Retinal pigment epithelial cell (primary cell): ENCODE measurements around the gene GPR148.

Experiments
- DNase-seq: peaks from one replicate; pipeline ENCODE4 v3.0.0-alpha.2; 2010; ENCODE audit warnings: low read depth
- H3K4me3 ChIP-seq: 2 replicates; pipeline ENCODE4 v1.5.1; 2011; ENCODE audit warnings: mild to moderate bottlenecking, low read length, control low read depth, moderate library complexity
- CTCF ChIP-seq: conservative IDR thresholded peaks from 2 replicates; pipeline ENCODE4 v1.5.1; 2011; ENCODE audit warnings: low read depth, low read length, control low read depth, inconsistent platforms

The GPR148 gene

GRCh38 chr2:130762031-130762909 lies 33.4 kb downstream of the GPR148 start:
- no peak for DNase-seq
- TF ChIP-seq CTCF, result no peak
- H3K4me3 ChIP-seq, result no peak overlapping the region

GRCh38 chr2:130762910-130763385 lies 34.1 kb downstream of the GPR148 start:
- H3K4me3 ChIP-seq, result no peak overlapping the region
- DNase-seq, result no peak
- no peak for TF ChIP-seq CTCF

DNA sequence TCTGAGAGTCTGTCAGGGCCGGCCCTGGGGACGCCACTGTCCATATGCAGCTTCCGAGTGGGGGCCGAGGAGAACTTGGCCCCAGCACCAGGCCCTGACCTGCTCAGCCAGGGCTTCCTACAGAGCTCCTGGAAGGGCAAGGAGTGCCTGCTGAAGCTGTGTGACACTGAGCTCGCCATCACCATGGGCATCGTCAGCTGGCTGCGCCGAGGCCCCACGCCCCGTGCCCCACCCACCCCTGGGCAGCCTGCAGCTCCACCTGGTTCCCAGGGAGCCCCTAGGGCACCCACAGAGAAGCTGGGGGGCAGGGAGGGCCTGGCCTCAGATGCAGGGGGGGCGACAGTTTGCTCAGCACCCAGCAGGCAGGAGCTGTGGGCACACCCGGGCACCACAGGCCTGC lies 34.5 kb downstream of the GPR148 start:
- no peak for DNase-seq
- TF ChIP-seq CTCF, result no peak
- H3K4me3 ChIP-seq, result no peak overlapping the region

DNA sequence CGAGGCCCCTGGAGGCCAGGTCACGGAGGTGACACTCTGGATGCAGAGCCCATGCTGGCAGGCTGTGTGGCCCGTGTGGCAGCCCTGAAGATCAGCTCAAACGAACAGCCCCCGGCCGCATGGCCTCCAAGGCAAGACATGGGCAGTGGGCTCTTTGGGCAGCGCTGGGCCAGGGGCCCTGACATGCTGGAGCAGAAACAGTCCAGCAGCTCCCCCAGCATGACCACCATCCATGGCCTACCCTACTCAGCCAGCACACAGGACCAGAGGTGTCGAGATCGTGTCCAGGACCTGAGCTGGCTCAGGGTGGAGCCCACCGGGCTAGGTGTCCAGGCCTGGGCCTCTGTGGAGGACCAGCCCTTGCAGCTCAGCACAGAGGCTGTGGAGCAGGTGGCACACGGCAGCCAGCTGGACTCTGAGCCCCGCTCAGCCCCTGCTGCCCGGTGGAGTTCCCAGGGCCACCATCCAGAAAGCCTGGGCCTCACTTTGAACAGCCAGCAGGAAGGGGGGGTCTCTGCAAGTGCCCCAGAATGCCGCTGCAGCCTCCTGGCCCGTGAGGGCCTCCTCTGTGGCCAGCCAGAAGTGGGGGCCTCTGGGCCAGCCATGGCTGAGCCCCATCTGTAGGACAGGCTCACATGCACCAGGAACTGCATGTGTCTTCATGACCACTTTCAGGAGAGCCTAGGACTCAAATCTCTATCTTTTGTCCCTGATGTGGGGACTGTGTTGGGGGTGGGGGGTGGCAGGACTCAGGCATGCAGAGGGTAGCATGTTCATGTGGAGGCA lies 35.4 kb downstream of the GPR148 start:
- TF ChIP-seq CTCF, result no peak
- no peak overlapping the region for H3K4me3 ChIP-seq
- no peak for DNase-seq

DNA sequence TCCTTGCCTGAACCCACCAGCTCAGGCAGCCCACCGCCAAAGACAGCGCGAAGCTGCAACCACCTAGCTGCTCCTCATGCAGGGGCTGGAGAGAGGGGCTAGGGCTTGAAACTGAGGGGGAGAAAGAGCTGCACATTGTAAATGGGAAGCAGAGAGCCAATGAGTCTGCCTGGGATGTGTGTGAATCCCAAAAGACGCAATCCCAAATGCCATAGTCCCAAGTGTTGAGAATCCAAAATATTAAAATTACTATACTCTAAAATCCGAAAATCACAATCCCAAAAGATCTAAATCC lies 35.9 kb downstream of the GPR148 start:
- no peak for TF ChIP-seq CTCF
- no peak overlapping the region for H3K4me3 ChIP-seq
- DNase-seq, result no peak

GRCh38 chr2:130765464-130765863 lies 36.6 kb downstream of the GPR148 start:
- TF ChIP-seq CTCF, result no peak
- no peak for DNase-seq
- H3K4me3 ChIP-seq, result no peak overlapping the region
